Measurements from ENCODE around the gene G6PD. TPM values are rescaled to one million over a fixed set of nuclear protein-coding genes. Genes with fewer than 3 reads are reported as not detected.

The G6PD gene
- total and polyA plus RNA-seq, 4 donors, result 1.9 to 23.6 (median 5.5) TPM

DNA sequence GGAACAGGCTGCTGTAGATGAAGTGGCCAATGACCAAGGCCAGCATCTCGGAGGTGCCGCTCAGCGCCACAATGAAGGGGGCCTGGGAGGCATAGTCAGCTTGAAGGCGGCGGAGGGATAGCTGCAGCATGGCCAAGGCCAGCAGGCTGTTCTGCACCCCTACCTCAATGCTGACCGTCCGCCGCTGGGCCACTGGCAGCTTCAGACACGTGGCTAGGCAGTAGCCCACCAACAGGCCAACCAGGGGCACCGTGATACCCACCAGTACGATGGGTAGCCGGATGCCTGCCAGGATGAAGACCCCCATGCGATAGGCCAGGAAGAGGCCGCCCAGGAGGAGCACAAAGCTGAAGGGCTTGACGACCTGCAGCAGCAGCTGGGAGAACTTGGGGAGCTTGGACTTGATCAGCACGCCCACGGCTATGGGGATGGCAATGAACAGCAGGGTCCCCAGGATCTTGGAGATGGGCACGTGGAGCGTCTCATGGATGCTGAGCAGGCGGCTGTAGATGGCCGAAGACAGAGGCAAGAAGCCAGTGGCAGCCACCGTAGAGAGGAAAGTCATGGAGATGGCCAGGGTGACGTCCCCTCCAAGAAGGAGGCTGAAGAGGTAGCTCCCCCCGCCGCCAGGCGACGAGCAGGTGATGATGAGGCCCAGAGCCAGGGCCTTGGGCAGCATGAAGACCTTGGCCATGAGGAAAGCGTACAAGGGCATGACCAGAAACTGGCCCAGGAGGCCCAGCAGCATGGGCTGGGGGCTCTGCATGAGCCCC, 58.9 kb downstream of the G6PD start:
- H3K27ac ChIP-seq (ENCODE audit: low read depth in 1 of 2, low read length in 2 of 2), result no peak overlapping the region
- H3K9me3 ChIP-seq (ENCODE audit: control insufficient read depth in 4 of 4, low read length in 3 of 4), result no peaks in the 10 kb centered on the region
- H3K27me3 ChIP-seq (ENCODE audit: control insufficient read depth in 4 of 4, insufficient read depth in 4 of 4, low read length in 3 of 4), result no peaks in the 10 kb centered on the region
- no peak overlapping the region for H3K9ac ChIP-seq (ENCODE audit: low read depth in 1 of 2, low read length in 2 of 2)
- peaks cover 0 to 6% (median 2%) of the 10 kb centered on the region in 4 donors for H3K36me3 ChIP-seq (ENCODE audit: control insufficient read depth in 4 of 4, insufficient read depth in 3 of 4, low read depth in 1 of 4, low read length in 3 of 4)
- TF ChIP-seq NR2F2 (IDR thresholded peaks at IDR 0.05) (no peak), YY1 (IDR thresholded peaks at IDR 0.05) (no peak), SP1 (IDR thresholded peaks at IDR 0.05) (no peak), REST (IDR thresholded peaks at IDR 0.05) (no peak), RAD21 (IDR thresholded peaks at IDR 0.05) (no peak), JUND (IDR thresholded peaks at IDR 0.05) (no peak), HNF4G (IDR thresholded peaks at IDR 0.05) (no peak), GABPA (IDR thresholded peaks at IDR 0.05 in 1 of 2, conservative IDR thresholded peaks at IDR 0.05 in 1 of 2) (no peak), FOXA2 (IDR thresholded peaks at IDR 0.05) (no peak), HNF4A (conservative IDR thresholded peaks at IDR 0.05) (no peak), ZBTB33 (IDR thresholded peaks at IDR 0.05) (no peak), EGR1 (IDR thresholded peaks at IDR 0.05; ENCODE audit: low read depth in 2 of 2) (no peak), FOXA1 (IDR thresholded peaks at IDR 0.05) (no peak), RXRA (IDR thresholded peaks at IDR 0.05) (no peak), TAF1 (conservative IDR thresholded peaks at IDR 0.05) (no peak)
- TF ChIP-seq, protein P1, sequence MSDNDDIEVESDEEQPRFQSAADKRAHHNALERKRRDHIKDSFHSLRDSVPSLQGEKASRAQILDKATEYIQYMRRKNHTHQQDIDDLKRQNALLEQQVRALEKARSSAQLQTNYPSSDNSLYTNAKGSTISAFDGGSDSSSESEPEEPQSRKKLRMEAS (IDR thresholded peaks at IDR 0.05), result no peak
- TF ChIP-seq, protein P2, sequence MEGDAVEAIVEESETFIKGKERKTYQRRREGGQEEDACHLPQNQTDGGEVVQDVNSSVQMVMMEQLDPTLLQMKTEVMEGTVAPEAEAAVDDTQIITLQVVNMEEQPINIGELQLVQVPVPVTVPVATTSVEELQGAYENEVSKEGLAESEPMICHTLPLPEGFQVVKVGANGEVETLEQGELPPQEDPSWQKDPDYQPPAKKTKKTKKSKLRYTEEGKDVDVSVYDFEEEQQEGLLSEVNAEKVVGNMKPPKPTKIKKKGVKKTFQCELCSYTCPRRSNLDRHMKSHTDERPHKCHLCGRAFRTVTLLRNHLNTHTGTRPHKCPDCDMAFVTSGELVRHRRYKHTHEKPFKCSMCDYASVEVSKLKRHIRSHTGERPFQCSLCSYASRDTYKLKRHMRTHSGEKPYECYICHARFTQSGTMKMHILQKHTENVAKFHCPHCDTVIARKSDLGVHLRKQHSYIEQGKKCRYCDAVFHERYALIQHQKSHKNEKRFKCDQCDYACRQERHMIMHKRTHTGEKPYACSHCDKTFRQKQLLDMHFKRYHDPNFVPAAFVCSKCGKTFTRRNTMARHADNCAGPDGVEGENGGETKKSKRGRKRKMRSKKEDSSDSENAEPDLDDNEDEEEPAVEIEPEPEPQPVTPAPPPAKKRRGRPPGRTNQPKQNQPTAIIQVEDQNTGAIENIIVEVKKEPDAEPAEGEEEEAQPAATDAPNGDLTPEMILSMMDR (IDR thresholded peaks at IDR 0.05; ENCODE audit: low read depth, low read length, missing input control), result no peak
- TF ChIP-seq, protein P3, sequence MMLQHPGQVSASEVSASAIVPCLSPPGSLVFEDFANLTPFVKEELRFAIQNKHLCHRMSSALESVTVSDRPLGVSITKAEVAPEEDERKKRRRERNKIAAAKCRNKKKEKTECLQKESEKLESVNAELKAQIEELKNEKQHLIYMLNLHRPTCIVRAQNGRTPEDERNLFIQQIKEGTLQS (IDR thresholded peaks at IDR 0.05), result no peak
- H3K4me3 ChIP-seq (ENCODE audit: low read depth in 1 of 3, low read length in 3 of 3), result no peak overlapping the region
- WGBS, result 96% methylated on average over 28 of the region's 28 CpGs
- no peak for DNase-seq (ENCODE audit: low spot score)
- H3K4me1 ChIP-seq (ENCODE audit: control insufficient read depth in 4 of 4, insufficient read depth in 4 of 4, low read length in 3 of 4), result peaks cover 11 to 36% (median 20%) of the 10 kb centered on the region in 4 donors
